Stimulated activated CD4-positive, alpha-beta T cell treated with anti-CD3 and anti-CD28 coated beads, Interleukin-1b, Interleukin-23, amount 100 ng/mL, for 1 hour (primary cell): Measurements from ENCODE around the gene GRIA4.

Source experiments
- DNase-seq, 2 donors: peaks; one replicate each; pipeline ENCODE4 v3.0.0-alpha.2; 2020; ENCODE audit warnings: low read depth in 2 of 2

GRIA4 gene

GRCh38 chr11:105918039-105918438 is 308.2 kb downstream of the GRIA4 start:
- no peak for DNase-seq

DNA sequence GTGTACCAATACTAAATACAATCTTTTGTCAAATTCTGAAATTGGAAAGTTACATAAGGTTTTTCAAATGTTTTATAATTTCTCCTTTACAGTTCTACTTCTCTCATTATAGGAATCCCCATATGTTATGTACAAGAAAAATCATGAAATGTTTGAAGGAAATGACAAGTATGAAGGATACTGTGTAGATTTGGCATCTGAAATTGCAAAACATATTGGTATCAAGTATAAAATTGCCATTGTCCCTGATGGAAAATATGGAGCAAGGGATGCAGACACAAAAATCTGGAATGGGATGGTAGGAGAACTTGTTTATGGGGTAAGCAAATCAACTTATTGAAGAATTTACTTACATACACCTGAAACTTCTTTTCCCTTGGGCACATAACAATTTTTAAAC is 308.7 kb downstream of the GRIA4 start:
- DNase-seq = no peak

GRCh38 chr11:105923252-105923651 is 313.4 kb downstream of the GRIA4 start:
- no peak for DNase-seq

GRCh38 chr11:105923807-105924206 is 313.9 kb downstream of the GRIA4 start:
- DNase-seq = no peak

DNA sequence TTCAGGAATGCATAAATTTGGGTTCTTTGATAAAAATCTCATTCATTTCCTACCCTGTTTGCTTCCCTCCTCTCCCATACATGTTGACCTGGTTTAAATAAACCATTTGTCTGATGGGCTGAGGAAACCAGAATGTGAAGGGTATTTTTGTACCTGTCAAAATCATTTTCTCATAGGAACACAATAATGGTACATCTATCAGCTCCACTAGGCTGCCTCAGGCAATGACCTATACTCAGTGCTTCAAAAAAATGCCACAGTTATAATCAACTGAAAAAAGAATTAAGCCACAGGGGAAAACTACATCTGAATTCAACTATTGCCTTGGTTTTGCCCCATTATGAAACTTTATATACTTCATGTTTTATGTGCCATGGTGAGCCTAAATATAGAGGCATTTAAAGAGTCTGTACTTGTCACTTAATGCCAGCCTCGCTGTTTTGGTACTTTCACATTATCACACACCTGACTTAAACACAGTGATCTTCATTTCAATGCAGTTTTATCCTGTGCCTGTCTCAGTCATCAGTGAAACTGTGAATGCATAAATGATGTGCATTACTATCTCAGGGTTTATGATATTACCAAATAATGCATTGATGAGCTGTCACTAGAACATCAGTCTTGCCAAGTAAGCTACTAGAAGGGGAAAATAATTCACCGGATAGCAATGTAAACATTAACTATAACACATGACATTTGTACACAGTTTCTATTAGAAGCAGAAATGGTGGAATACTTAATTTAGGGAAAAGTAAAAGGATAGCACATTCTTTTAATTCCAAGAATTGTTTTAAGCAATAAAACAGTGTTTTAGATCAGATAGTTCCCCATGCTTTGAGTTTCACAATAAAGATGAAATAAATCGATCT is 319.4 kb downstream of the GRIA4 start:
- DNase-seq = no peak

- DNase-seq = no peak
Measured at GRCh38 chr11:105933695-105934094, 323.8 kb downstream of the GRIA4 start.

DNA sequence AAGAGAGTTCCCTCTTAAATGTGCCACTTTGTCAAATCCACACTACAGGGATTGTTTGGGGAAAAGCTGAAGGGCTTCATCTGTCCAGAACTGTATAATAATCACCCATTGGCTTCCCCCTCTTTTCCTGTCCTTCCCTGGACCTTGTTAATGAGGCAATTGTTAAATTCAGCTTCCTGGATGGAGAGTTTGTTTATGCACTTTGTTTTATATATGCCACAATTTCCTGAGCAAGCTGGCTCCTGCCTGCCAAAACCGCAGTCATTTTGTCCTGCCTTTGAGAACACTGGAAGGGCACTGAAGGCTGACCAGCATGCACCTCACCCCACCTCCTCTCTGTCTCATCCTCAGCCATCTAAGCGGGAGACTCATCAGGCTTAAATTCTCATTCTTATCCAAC is 325.9 kb downstream of the GRIA4 start:
- no peak for DNase-seq

DNA sequence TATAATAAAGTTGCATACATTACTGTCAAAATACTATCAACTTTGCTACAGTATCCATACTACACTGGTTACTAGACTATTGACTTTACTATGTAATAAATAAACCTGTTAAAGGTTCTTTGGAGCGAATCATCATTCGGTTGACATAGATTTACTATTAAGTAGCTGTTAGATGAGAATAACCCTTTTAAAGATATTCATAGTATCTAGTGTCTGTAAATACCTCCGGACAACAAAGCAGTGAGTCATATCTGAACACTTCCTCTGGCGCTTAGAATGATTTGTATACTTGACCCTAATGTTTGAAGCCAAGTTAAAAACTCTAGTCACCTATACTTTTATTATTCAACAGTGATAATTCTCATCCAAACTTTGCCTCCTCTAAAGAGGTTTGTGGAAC is 327.5 kb downstream of the GRIA4 start:
- no peak for DNase-seq

GRCh38 chr11:105937738-105938137 is 327.9 kb downstream of the GRIA4 start:
- DNase-seq = no peak

DNA sequence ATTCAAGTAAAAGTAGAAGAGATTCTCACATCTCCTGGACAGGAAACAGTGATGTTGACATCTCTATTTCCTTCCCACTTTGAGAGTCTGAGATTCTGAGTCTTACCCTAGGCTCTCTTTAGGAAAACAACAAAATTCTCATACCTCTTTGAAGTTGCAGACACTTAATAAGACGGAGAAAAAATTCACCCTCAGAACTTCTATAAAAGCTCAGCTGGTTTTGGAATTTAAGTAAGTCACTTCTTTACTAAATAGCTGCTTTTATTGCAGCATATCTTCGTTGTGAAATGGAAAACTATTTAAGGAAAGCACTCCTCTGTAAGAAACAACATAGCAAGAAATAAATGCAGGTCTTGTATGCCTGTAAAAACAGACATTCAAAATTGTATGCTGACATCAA is 333.0 kb downstream of the GRIA4 start:
- DNase-seq = no peak

DNA sequence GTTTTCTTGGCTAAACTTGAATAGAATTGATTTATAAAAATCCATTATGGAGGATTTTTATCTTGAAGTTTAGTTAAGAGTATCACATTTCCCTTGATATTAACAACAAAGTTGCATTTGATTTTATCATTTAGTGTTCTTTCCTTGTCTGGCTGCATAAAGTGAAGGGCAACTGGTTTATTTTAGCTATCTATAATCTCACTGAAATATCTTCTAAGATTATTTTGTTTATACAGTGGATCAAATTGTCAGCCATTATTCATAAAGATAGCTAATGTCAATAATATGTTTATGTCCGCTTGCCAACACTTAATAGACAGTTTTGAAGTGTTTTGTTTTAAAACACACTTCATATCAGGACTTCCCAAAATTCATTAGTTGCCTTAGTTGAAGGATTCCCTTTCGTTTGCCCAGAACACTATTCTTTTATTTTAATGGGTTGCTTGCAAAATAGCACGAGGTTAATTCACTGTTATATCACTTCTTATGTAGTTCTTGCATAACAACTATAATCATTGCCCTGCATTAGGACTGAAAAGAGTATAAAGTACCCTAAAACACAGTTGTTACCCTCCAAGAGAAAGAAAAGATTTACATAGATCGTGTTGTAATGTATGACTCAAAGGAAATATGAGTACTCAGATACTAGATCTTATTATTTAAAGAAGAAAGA is 339.2 kb downstream of the GRIA4 start:
- no peak for DNase-seq

DNA sequence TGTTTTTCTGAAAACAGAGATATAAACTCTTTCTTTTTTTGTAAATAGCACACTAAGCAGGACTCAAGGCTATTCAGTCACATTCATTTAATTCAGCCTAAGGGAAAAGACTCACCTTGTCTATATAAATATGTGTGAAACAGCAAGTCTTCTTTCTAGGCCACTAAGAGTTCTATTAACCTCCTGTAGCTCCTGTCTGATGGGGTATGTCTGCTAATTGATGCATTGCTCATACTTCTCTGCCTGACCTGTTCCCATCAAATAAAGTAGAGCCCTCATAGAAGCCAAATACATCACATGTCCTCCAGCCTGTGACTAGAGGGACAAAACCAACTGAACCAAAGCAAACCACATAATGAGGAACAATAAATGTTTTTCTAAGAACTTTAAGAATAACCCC is 344.0 kb downstream of the GRIA4 start:
- DNase-seq = no peak

DNA sequence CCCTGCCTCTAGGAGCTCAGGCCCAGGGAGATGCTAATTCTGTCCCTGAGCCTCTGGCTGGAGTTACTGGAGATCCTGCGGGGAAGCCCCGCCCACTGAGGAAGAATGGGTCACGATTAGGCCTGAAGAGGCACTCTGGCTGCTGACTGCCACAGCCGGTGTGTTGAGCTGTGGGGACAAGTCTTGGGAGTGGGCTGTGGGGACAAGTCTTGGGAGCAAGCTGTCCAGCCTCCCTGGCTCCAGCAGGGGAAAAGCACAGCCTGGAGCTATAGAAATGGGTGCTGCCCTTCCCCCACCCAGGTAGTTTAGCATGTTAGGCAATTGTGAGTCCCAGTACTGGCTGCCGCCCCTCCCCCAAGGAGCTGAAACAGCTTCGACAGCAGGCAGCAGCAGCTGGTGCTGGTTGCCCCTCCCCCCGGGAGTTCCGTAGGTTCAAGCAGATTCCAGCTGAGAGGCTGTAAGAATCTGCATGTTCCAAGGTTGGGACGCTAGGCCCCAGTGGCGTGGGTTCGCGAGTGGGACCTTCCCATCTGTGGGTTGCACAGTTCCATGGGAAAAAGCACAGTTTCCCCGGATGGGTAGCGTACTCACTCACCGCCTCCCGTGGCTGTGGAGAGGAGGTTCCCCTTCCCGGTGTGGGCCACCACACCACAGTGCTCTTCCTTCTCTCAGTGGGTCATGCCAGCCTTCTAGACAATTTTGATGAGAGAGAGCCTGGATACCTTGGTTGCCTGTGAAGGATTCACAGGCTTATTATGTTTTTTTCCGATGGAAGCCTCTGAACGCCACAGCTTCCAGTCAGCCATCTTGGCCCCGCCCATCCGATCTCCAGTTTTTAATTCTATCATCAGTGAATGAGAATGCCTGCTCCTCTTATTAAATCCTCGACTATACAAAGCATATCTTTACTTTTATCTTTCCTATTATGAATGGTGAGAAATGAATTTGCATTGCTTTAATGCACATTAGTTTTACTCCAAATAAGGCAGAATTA is 350.7 kb downstream of the GRIA4 start:
- DNase-seq = no peak

- DNase-seq = no peak
Measured at GRCh38 chr11:105968021-105968697, 358.3 kb downstream of the GRIA4 start.

- DNase-seq = no peak
Measured at GRCh38 chr11:105969756-105970155, 359.9 kb downstream of the GRIA4 start.

DNA sequence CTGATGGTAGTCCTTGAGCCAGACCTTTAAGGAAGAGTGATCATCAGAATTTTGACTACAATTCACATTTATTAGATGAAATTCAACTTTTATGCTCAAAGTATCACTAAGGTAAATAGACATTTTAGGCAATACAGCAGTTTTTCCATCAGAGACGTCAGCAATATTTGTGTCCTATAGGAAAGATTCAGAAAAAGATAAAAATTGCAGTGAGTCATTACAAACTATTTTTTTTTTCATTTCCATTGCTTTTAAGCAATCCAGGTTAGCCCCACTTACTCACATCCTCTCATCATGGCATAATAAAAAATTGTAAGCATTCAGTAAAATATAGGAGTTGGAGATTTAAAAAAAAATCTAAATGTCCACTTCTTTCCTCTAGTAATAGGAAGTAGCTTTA is 365.3 kb downstream of the GRIA4 start:
- DNase-seq = no peak

DNA sequence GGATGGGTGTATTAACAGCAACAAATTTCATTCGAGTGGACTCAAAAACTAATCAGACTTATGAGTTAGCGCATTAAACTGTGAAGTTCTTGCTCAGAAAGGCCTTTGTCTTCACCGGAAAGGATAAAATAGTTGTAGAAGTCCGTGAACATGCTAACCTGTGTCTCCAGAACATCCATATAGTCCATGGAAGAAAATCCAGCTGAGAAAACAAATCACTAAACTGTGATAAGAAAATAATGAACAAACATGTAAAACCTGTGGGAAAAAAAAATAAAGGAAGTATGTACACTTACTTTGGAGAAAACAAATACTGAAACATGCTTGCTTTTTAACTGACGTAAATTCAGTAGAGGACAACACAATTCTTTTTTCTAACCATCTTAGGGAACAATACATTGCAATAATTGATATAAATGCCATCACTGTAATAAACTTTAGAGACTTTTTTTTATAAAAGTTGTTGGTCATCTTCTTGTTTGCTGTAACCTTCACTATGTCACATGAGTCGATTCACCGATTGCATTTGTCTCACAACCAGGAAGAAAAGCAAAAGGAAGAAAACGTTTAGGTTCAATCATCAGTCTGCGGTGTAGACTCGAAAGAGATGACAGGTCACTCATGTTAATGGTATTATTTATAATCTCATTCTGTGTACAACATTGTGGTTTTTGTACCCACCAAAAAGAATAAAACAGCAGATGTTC is 370.3 kb downstream of the GRIA4 start:
- no peak for DNase-seq

DNA sequence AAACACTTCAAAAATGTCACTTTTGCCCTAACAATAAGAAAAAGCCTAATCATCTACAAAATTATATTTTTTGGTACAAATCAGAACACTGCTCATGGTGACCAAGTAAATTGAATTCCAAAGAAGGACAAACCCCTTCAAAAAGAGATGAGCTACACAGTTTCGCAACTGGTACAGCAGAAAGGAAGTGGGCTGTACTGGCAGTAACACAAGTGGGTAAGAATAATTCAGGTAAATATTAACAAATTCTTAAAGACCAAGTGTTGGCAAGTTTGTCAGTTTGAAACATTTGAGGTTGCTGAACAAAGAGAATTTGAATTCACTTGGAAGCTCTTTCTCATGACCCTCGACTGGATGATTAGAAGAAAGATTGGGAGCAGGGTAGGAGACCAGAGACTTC is 376.7 kb downstream of the GRIA4 start:
- DNase-seq = no peak

DNA sequence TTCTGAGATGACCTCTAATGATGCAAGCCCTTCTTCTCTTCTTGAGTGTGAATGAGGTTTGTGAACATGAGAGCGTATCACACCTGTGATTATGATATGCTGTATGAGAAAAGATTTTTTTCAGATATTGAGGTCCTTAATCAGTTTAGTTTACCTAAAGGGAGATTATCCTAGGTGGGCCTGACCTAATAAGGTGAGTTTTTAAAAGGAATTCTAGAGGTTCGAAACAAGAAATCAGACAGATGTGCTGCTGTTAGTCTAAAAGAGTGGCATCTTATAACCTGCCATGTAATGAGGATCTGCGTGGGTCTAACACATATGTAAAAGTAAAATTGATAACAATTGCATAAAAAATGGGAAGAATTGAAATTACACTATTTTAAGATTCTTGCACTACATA is 378.3 kb downstream of the GRIA4 start:
- no peak for DNase-seq

DNA sequence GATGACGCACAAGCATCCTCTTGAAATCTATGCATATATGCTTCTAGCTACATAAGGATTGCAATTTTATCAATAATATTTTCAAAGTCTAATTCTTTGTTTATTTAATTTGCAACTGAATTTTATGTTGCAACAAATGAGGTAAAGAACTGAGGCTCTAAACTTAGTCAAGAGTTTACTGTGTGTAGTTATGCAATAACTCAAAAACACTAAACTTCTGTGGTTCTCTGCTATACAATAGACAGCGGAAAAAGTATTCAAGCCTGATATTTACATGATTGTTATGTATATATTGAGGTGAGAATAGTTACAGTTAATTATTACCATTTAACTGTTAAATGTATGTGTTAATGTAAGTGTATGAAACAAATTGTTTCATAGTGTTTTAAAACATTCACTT is 379.3 kb downstream of the GRIA4 start:
- DNase-seq = no peak

DNA sequence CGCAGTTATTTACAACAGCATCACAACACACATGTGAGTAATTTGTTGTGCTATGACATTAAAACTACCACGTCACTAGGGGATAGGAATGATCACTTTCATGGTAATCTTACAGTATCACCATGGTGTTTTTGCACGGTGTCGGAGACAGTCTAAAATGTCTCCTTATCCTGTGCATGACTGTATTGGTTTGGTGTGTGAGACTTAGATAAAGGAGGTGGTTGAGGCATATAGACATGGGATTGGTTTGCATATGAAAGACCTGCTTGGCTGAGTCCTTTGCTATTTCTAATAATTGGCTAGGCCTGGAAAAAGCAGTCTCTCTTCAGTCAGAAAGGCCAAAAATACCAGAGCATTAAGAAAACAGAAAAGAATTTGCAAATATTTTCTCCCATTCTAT is 382.0 kb downstream of the GRIA4 start:
- no peak for DNase-seq
